H1 (cell line): ENCODE data around the gene SEMA3B. TPM values are rescaled to one million over a fixed set of nuclear protein-coding genes. Genes with fewer than 3 reads are reported as not detected.

ENCODE experiments used
- BACH1 ChIP-seq: IDR thresholded peaks from 2 replicates; pipeline ENCODE4 v1.6.1; 2012; ENCODE audit warnings: low read length, improper control_type of control experiment
- BRCA1 ChIP-seq: IDR thresholded peaks from 2 replicates; pipeline ENCODE4 v1.6.1; 2012; ENCODE audit warnings: low read depth, low read length, improper control_type of control experiment
- CBX5 ChIP-seq: fragments of 300-800, 300-1000 bp; sonication (generic); IDR thresholded peaks from 2 replicates; pipeline ENCODE4 v1.7.1; 2016; ENCODE audit warnings: antibody characterized with exemption, low read length, low read depth
- CHD1 ChIP-seq: IDR thresholded peaks from 2 replicates; pipeline ENCODE4 v1.6.1; 2012; ENCODE audit warnings: low read depth, low read length, improper control_type of control experiment
- CTBP2 ChIP-seq: IDR thresholded peaks from 2 replicates; pipeline ENCODE4 v1.7.0; 2011; ENCODE audit warnings: borderline replicate concordance, mild to moderate bottlenecking, moderate library complexity, mixed read lengths, low read length; ENCODE audit not compliant: insufficient read depth, insufficient read length
- EZH2 ChIP-seq: fragments of 200-600 bp; sonication (generic); IDR thresholded peaks from 2 replicates; pipeline ENCODE4 v1.7.1; 2012; ENCODE audit warnings: low read depth, mild to moderate bottlenecking, moderate library complexity, low read length, inconsistent platforms; ENCODE audit not compliant: severe bottlenecking
- HDAC6 ChIP-seq: IDR thresholded peaks from one replicate; pipeline ENCODE4 v1.7.1; 2012; ENCODE audit warnings: low read depth, mild to moderate bottlenecking, inconsistent platforms, low read length, moderate library complexity
- JUND ChIP-seq: IDR thresholded peaks from 2 replicates; pipeline ENCODE4 v1.6.1; 2011; ENCODE audit warnings: mild to moderate bottlenecking, improper control_type of control experiment, low read length
- MAFK ChIP-seq: IDR thresholded peaks from 2 replicates; pipeline ENCODE4 v1.6.1; 2012; ENCODE audit warnings: low read depth, mild to moderate bottlenecking, improper control_type of control experiment, low read length
- NRF1 ChIP-seq: IDR thresholded peaks from 2 replicates; pipeline ENCODE4 v1.6.1; 2011; ENCODE audit warnings: mild to moderate bottlenecking, low read depth, low read length, improper control_type of control experiment
- PHF8 ChIP-seq: fragments of 200-600 bp; sonication (generic); conservative IDR thresholded peaks from 2 replicates; pipeline ENCODE4 v1.7.1; 2012; ENCODE audit warnings: low read depth, mild to moderate bottlenecking, inconsistent platforms, low read length, moderate library complexity
- POLR2A ChIP-seq, 2 experiments: IDR thresholded peaks; 1 replicate in 1 of 2; 2 replicates in 1 of 2; pipeline ENCODE4 v1.6.1; 2011; ENCODE audit warnings: low read depth in 2 of 2, low read length in 2 of 2, mild to moderate bottlenecking in 2 of 2; ENCODE audit errors: control extremely low read depth in 1 of 2
- RBBP5 ChIP-seq: IDR thresholded peaks from 2 replicates; pipeline ENCODE4 v1.7.1; 2012; ENCODE audit warnings: low read depth, mild to moderate bottlenecking, inconsistent platforms, low read length, moderate library complexity, borderline replicate concordance
- SAP30 ChIP-seq: fragments of 300-600 bp; sonication (generic); IDR thresholded peaks from 2 replicates; pipeline ENCODE4 v1.7.1; 2012; ENCODE audit warnings: low read length, moderate library complexity, mild to moderate bottlenecking, inconsistent platforms; ENCODE audit not compliant: insufficient read depth, insufficient replicate concordance
- SIN3A ChIP-seq, 2 experiments: IDR thresholded peaks in 1 of 2; conservative IDR thresholded peaks in 1 of 2; 2 replicates each; pipeline ENCODE4 v1.6.1; 2011 to 2012; ENCODE audit warnings: low read length in 2 of 2, improper control_type of control experiment in 1 of 2, low read depth in 1 of 2, mild to moderate bottlenecking in 1 of 2
- SRF ChIP-seq: IDR thresholded peaks from 2 replicates; pipeline ENCODE4 v1.6.1; 2011; ENCODE audit warnings: mild to moderate bottlenecking, low read depth, low read length, moderate library complexity
- TAF7 ChIP-seq: optimal IDR thresholded peaks from 2 replicates; pipeline ENCODE3; 2011; ENCODE audit warnings: low read depth, mild to moderate bottlenecking, inconsistent platforms, low read length, moderate library complexity, borderline replicate concordance
- TCF12 ChIP-seq: IDR thresholded peaks from 2 replicates; pipeline ENCODE4 v1.6.1; 2011; ENCODE audit warnings: low read depth, mild to moderate bottlenecking, low read length
- TEAD4 ChIP-seq: IDR thresholded peaks from 2 replicates; pipeline ENCODE4 v1.6.1; 2012; ENCODE audit warnings: low read depth, low read length, inconsistent platforms, mixed read lengths
- ZNF274 ChIP-seq: IDR thresholded peaks from 2 replicates; pipeline ENCODE4 v1.7.0; 2012; ENCODE audit warnings: low read length, borderline replicate concordance; ENCODE audit errors: extremely low read depth
- polyA plus RNA-seq, 7 experiments: library from polyadenylated mRNA; depleted of rRNA in 3 of 7; stranded (reverse) in 5 of 7; unstranded in 2 of 7; fragments of >200 nt in 5 of 7; fragments of 200-250 nt in 2 of 7; gene quantifications; 1 replicate in 5 of 7; 2 replicates in 1 of 7; 4 replicates in 1 of 7; pipeline versions ENCODE4 v1.2.1 to v1.2.3, GENCODE V29; 2011 to 2013; ENCODE audit warnings: missing spikeins in 2 of 7, mixed read lengths in 2 of 7
- total RNA-seq: library from RNA; stranded (reverse); fragmentation: NEBNext Ultra II Directional; extraction: Animal tissue kit (Norgen Biotek cat#: 25700); gene quantifications from 2 replicates; pipeline ENCODE4 v1.2.1, GENCODE V29; 2021
- TF ChIP-seq, protein P1 (sequence below): IDR thresholded peaks from 2 replicates; pipeline ENCODE4 v1.6.1; 2011; ENCODE audit warnings: low read length, improper control_type of control experiment
- TF ChIP-seq, protein P2 (sequence below): IDR thresholded peaks from 2 replicates; pipeline ENCODE4 v1.6.1; 2012; ENCODE audit warnings: inconsistent platforms

The SEMA3B gene
- total and polyA plus RNA-seq, 2 of the 8 experiments (the other 6 are each of a cell fraction or from before 2014, with no cell fraction given), result 3.0 to 4.7 TPM

DNA sequence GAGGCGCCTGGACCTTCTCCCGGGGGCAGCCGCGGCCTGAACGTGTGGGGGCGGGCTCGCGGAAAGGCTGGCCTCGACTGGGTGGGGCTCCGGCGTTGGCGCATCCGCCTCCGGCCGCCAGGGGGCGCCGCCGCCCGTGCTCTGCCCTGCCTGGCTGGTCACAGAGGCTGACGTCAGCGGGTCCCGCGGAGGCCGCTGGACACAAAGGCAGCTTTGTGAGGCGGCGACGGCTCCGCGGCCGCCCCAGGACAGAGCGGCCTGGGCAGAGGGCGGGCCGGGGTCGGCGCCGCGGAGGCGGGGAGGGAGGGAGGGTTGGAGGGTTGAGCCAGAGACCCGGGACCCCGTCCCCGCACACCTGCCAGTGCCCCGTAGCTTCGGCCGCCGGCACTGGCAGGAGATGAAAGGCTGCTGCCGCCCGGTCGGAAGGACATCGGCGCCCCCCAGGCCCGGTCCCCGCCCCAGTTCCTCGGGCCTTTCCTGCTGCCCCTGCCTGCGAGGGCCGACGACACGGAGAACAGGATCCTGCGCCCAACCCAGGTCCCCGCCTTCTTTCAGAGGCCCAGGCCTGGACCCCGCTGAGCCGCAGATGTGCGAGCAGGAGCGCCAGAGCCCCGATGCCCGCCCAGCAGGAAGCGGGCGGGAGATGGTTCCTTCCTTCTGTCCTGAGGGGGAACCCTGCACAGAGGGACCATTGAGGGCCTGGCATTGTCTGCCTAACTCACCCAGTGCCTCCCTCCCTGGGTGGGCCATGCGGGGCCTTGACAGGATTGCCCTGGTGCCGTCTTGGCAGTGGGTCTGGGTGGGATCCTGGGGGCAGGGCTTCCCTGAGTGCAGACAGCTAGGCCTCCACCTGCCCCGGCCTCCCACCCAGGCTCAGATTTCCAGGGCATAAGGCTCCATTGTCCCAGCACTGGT lies 8.7 kb upstream of the SEMA3B start (continued):
- 0 out of 4 replicates have a peak, but pooled peaks of 1 of the 2 experiments have one; percentile 2 for TF ChIP-seq SIN3A (conservative IDR thresholded peaks at IDR 0.05 in 1 of 2, IDR thresholded peaks at IDR 0.05 in 1 of 2; ENCODE audit: low read depth in 1 of 2, low read length in 2 of 2)
- TF ChIP-seq PHF8, result peak; percentile 71
- peak in 1 of 2 experiments; percentile 84; a peak in 2 of 3 replicates for TF ChIP-seq POLR2A (IDR thresholded peaks at IDR 0.05; ENCODE audit: control extremely low read depth in 1 of 2, low read depth in 2 of 2, low read length in 2 of 2)
- TF ChIP-seq SAP30, result no peak
- no peak for TF ChIP-seq RBBP5
- TF ChIP-seq TCF12, result no peak
- TF ChIP-seq SRF, result no peak
- no peak for TF ChIP-seq NRF1
- TF ChIP-seq MAFK, result no peak
- peak; percentile 39 for TF ChIP-seq TAF7
- TF ChIP-seq CTBP2, result no peak
- peak; percentile 32; the same call in 1 of the 2 replicates for TF ChIP-seq BACH1
- no peak for TF ChIP-seq TEAD4
- no peak for TF ChIP-seq BRCA1
- TF ChIP-seq HDAC6, result no peak
- TF ChIP-seq, protein P1, sequence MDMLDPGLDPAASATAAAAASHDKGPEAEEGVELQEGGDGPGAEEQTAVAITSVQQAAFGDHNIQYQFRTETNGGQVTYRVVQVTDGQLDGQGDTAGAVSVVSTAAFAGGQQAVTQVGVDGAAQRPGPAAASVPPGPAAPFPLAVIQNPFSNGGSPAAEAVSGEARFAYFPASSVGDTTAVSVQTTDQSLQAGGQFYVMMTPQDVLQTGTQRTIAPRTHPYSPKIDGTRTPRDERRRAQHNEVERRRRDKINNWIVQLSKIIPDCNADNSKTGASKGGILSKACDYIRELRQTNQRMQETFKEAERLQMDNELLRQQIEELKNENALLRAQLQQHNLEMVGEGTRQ, result no peak
- no peak for TF ChIP-seq CBX5
- TF ChIP-seq JUND, result peak; percentile 91
- no peak for TF ChIP-seq EZH2
- TF ChIP-seq, protein P2, sequence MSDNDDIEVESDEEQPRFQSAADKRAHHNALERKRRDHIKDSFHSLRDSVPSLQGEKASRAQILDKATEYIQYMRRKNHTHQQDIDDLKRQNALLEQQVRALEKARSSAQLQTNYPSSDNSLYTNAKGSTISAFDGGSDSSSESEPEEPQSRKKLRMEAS, result peak; percentile 49
- no peak for TF ChIP-seq CHD1
- TF ChIP-seq ZNF274, result no peak
